ENCODE measurements around the gene ASIC2.

DNA sequence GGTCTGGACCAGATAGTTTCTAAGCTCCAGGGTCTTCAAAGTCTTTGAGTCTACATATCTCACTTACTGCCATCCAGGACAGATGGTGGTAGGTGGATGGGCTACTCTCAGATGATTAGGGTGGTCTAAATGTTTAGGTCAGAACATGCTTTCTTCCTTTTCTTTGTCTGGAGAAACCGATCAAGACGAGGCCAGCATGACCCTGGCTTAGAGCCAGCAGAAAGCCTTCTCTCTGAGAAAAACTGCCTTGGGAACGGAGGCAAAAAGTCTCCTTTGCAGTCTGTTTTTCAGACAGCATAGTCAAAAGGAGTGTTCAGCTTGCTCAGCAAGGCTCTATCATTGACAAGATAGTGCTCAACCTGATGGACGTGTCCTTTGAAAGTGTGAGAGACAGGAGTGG, 252.6 kb downstream of the ASIC2 start:
- TF ChIP-seq, protein P1, sequence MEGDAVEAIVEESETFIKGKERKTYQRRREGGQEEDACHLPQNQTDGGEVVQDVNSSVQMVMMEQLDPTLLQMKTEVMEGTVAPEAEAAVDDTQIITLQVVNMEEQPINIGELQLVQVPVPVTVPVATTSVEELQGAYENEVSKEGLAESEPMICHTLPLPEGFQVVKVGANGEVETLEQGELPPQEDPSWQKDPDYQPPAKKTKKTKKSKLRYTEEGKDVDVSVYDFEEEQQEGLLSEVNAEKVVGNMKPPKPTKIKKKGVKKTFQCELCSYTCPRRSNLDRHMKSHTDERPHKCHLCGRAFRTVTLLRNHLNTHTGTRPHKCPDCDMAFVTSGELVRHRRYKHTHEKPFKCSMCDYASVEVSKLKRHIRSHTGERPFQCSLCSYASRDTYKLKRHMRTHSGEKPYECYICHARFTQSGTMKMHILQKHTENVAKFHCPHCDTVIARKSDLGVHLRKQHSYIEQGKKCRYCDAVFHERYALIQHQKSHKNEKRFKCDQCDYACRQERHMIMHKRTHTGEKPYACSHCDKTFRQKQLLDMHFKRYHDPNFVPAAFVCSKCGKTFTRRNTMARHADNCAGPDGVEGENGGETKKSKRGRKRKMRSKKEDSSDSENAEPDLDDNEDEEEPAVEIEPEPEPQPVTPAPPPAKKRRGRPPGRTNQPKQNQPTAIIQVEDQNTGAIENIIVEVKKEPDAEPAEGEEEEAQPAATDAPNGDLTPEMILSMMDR (IDR thresholded peaks at IDR 0.05), result no peak
- TF ChIP-seq ZFX (IDR thresholded peaks at IDR 0.05; ENCODE audit: borderline replicate concordance), result no peak
